Mesendoderm (in vitro differentiated cells): Measurements from ENCODE around the gene CREBBP.

Experiments used
- DNase-seq: peaks from one replicate; pipeline ENCODE4 v3.0.0; 2013
- H2AK5ac ChIP-seq: 2 replicates; pipeline ENCODE4 v1.6.1; 2013; ENCODE audit warnings: low read length, inconsistent platforms
- H2BK120ac ChIP-seq: 2 replicates; pipeline ENCODE4 v1.6.1; 2013; ENCODE audit warnings: low read depth, mild to moderate bottlenecking, low read length, moderate library complexity, mixed read lengths
- H2BK15ac ChIP-seq: replicated peaks from 2 replicates; pipeline ENCODE4 v1.6.1; 2013; ENCODE audit warnings: low read depth, mild to moderate bottlenecking, moderate library complexity
- H2BK5ac ChIP-seq: 2 replicates; pipeline ENCODE4 v1.6.1; 2013; ENCODE audit warnings: low read length, inconsistent platforms
- H3K18ac ChIP-seq: 2 replicates; pipeline ENCODE4 v1.6.1; 2013; ENCODE audit warnings: mild to moderate bottlenecking, low read length, mixed read lengths
- H3K23ac ChIP-seq: one replicate; pipeline ENCODE4 v1.6.1; 2013; ENCODE audit warnings: low read length
- H3K27ac ChIP-seq: 2 replicates; pipeline ENCODE4 v1.5.1; 2013; ENCODE audit warnings: low read depth, mild to moderate bottlenecking, inconsistent platforms, low read length, moderate library complexity
- H3K27me3 ChIP-seq: 2 replicates; pipeline ENCODE4 v1.6.1; 2013; ENCODE audit warnings: low read length, control low read depth, mild to moderate bottlenecking, inconsistent platforms; ENCODE audit not compliant: insufficient read depth, poor library complexity
- H3K36me3 ChIP-seq: 2 replicates; pipeline ENCODE4 v1.6.1; 2013; ENCODE audit warnings: low read length, inconsistent platforms; ENCODE audit not compliant: control insufficient read depth, insufficient read depth
- H3K4ac ChIP-seq: one replicate; pipeline ENCODE4 v1.6.1; 2013; ENCODE audit warnings: low read depth, mild to moderate bottlenecking, low read length, moderate library complexity
- H3K4me1 ChIP-seq: 2 replicates; pipeline ENCODE4 v1.6.1; 2013; ENCODE audit warnings: low read depth, low read length, inconsistent platforms; ENCODE audit not compliant: control insufficient read depth
- H3K4me2 ChIP-seq: 2 replicates; pipeline ENCODE4 v1.6.1; 2013; ENCODE audit warnings: low read length
- H3K4me3 ChIP-seq: 2 replicates; pipeline ENCODE4 v1.5.1; 2013; ENCODE audit warnings: mild to moderate bottlenecking, low read length
- H3K56ac ChIP-seq: one replicate; pipeline ENCODE4 v1.6.1; 2013; ENCODE audit warnings: low read length
- H3K79me1 ChIP-seq: 2 replicates; pipeline ENCODE4 v1.6.1; 2013; ENCODE audit warnings: low read length, inconsistent platforms
- H3K79me2 ChIP-seq: 2 replicates; pipeline ENCODE4 v1.6.1; 2013; ENCODE audit warnings: mild to moderate bottlenecking, low read length; ENCODE audit not compliant: control insufficient read depth, insufficient read depth
- H3K9ac ChIP-seq: 2 replicates; pipeline ENCODE4 v1.6.1; 2013; ENCODE audit warnings: low read length, inconsistent platforms
- H4K5ac ChIP-seq: one replicate; pipeline ENCODE4 v1.6.1; 2013; ENCODE audit warnings: low read length
- H4K8ac ChIP-seq: one replicate; pipeline ENCODE4 v1.6.1; 2013; ENCODE audit warnings: low read depth, mild to moderate bottlenecking, control low read depth, low read length, moderate library complexity
- WGBS: extraction: QIAGEN DNeasy Blood & Tissue Kit; methylation state at CpG from one replicate; pipeline ENCODE4 v1.1.7; 2013; ENCODE audit warnings: low lambda C conversion rate, missing lambda C conversion rate; ENCODE audit not compliant: insufficient coverage; ENCODE audit errors: extremely low coverage; 5-methylcytosine and 5-hydroxymethylcytosine counted together

Gene CREBBP

GRCh38 chr16:3825103-3825502, 55.4 kb downstream of the CREBBP start:
- no CpG with 5 or more reads among the region's 1 CpG for WGBS
- H2BK5ac ChIP-seq, result no peak overlapping the region
- H3K79me2 ChIP-seq, result peaks cover 75% of the 10 kb centered on the region
- no peak overlapping the region for H2BK120ac ChIP-seq
- no peak overlapping the region for H3K4ac ChIP-seq
- H2BK15ac ChIP-seq, result no peak overlapping the region
- H3K56ac ChIP-seq, result no peak overlapping the region
- H3K9ac ChIP-seq, result no peak overlapping the region
- no peaks in the 10 kb centered on the region for H3K27me3 ChIP-seq
- no peak overlapping the region for H3K27ac ChIP-seq
- peaks cover 40% of the 10 kb centered on the region for H3K79me1 ChIP-seq
- no peak overlapping the region for H3K23ac ChIP-seq
- no peak overlapping the region for H4K5ac ChIP-seq
- no peaks in the 10 kb centered on the region for H3K36me3 ChIP-seq
- no peak overlapping the region for H2AK5ac ChIP-seq
- H3K4me1 ChIP-seq, result no peaks in the 10 kb centered on the region
- H3K4me3 ChIP-seq, result no peak overlapping the region
- no peak overlapping the region for H3K18ac ChIP-seq
- no peak for DNase-seq
- H3K4me2 ChIP-seq, result no peak overlapping the region
- H4K8ac ChIP-seq, result no peak overlapping the region

DNA sequence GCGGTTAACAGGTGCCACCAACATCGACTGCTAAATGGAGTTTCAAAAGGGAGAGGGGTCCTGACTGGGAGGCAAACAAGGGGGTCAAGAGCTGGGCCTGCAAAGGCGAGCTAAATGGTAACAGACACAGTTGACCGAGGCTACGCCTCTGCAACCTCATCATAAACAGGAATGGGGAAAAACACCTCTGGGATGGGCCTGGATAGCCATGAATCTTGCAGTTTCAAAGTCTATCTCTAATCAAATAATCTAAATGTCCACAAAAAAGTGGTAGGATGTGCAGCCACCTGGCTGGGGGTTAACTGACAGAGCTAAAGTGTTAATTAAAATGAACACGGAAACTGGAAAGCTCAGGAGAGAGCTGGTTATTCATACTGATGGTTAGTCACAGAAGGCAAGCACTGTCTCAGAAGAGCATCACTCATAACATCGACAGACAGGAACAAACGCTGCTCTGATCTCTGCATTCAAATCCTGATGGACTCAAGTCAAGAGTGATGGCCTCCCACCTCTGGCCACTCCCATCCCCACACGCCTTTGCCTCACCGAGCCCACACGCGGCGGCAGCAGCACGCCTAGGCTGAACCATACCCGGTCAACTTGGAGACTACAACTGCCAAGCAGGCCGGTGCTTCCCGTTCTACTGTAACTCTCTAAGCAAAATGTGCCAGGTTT, 56.3 kb downstream of the CREBBP start:
- no peak for DNase-seq
- H3K79me1 ChIP-seq, result peaks cover 38% of the 10 kb centered on the region
- no peak overlapping the region for H2BK5ac ChIP-seq
- no peak overlapping the region for H3K9ac ChIP-seq
- no peak overlapping the region for H3K4me3 ChIP-seq
- no peak overlapping the region for H4K8ac ChIP-seq
- H2BK15ac ChIP-seq, result no peak overlapping the region
- peaks cover 77% of the 10 kb centered on the region for H3K79me2 ChIP-seq
- peaks cover 1% of the 10 kb centered on the region for H3K4me1 ChIP-seq
- H3K27me3 ChIP-seq, result no peaks in the 10 kb centered on the region
- no peak overlapping the region for H3K4ac ChIP-seq
- no peak overlapping the region for H3K27ac ChIP-seq
- H4K5ac ChIP-seq, result no peak overlapping the region
- WGBS, result no CpG with 5 or more reads among the region's 17 CpGs
- no peak overlapping the region for H3K4me2 ChIP-seq
- no peaks in the 10 kb centered on the region for H3K36me3 ChIP-seq
- no peak overlapping the region for H3K18ac ChIP-seq
- H3K23ac ChIP-seq, result no peak overlapping the region
- no peak overlapping the region for H2AK5ac ChIP-seq
- no peak overlapping the region for H2BK120ac ChIP-seq
- no peak overlapping the region for H3K56ac ChIP-seq

- Histone ChIP-seq H2BK5ac (no peak overlapping the region), H3K36me3 (no peaks in the 10 kb centered on the region), H2BK120ac (no peak overlapping the region), H3K27ac (no peak overlapping the region), H3K79me1 (peaks cover 45% of the 10 kb centered on the region), H4K5ac (no peak overlapping the region), H3K18ac (no peak overlapping the region), H3K79me2 (peaks cover 80% of the 10 kb centered on the region), H4K8ac (no peak overlapping the region), H3K4ac (no peak overlapping the region), H3K4me1 (peaks cover 2% of the 10 kb centered on the region), H3K4me2 (no peak overlapping the region), H3K23ac (no peak overlapping the region), H3K27me3 (no peaks in the 10 kb centered on the region), H2BK15ac (no peak overlapping the region), H3K4me3 (no peak overlapping the region), H3K56ac (no peak overlapping the region), H2AK5ac (no peak overlapping the region), H3K9ac (no peak overlapping the region)
- DNase-seq, result no peak
- no CpG with 5 or more reads among the region's 5 CpGs for WGBS
Observed at GRCh38 chr16:3823427-3823826, 57.1 kb downstream of the CREBBP start.

DNA sequence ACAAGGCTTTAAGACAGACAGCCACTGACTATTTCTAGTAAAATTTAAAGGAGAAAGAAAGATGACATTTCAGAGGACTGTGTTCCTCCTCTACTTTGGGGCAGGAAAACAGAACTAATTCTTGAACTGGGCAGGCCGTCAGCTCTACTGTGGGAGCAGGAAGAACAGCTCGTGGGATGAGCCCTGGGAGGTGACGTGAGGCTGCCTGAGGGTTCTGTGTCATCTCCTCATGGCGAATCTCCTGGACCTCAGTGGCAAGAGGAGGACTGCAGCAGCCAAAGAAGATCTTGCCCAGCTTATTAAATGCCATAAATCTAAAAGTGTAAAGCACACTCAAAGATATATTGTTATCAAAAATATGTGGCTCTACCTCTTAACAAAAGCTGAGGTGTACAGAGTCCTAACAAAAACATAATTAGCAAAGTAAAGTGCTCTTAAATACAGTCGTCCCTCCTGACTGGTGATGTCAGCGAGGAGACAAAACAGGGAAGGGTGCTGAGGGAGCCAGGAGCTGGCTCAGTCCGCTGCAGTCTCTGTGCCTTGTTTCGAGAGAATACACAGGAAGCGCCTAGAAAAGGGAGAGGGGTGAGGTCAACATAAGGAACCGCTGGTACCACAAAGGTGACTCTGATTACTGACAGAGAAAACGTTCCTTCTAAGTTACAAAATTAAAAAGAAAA, 58.0 kb downstream of the CREBBP start:
- no CpG with 5 or more reads among the region's 11 CpGs for WGBS
- Histone ChIP-seq H2BK120ac (no peak overlapping the region), H3K36me3 (no peaks in the 10 kb centered on the region), H2AK5ac (no peak overlapping the region), H3K23ac (no peak overlapping the region), H3K27ac (no peak overlapping the region), H3K4ac (no peak overlapping the region), H2BK5ac (no peak overlapping the region), H3K4me3 (no peak overlapping the region), H4K5ac (no peak overlapping the region), H4K8ac (no peak overlapping the region), H3K56ac (no peak overlapping the region), H3K4me1 (peaks cover 2% of the 10 kb centered on the region), H3K4me2 (no peak overlapping the region), H3K18ac (no peak overlapping the region), H3K9ac (no peak overlapping the region), H3K79me1 (peaks cover 49% of the 10 kb centered on the region), H3K79me2 (peaks cover 79% of the 10 kb centered on the region), H3K27me3 (no peaks in the 10 kb centered on the region), H2BK15ac (no peak overlapping the region)
- no peak for DNase-seq

GRCh38 chr16:3821184-3821583, 59.3 kb downstream of the CREBBP start:
- no peak overlapping the region for H4K8ac ChIP-seq
- H4K5ac ChIP-seq, result no peak overlapping the region
- H3K4me3 ChIP-seq, result no peak overlapping the region
- peaks cover 2% of the 10 kb centered on the region for H3K4me1 ChIP-seq
- H3K36me3 ChIP-seq, result no peaks in the 10 kb centered on the region
- no peak overlapping the region for H2AK5ac ChIP-seq
- no peak overlapping the region for H2BK5ac ChIP-seq
- H3K4ac ChIP-seq, result no peak overlapping the region
- H3K23ac ChIP-seq, result no peak overlapping the region
- no peak overlapping the region for H3K4me2 ChIP-seq
- no peak overlapping the region for H3K18ac ChIP-seq
- DNase-seq, result no peak
- no peak overlapping the region for H2BK15ac ChIP-seq
- H3K79me1 ChIP-seq, result peaks cover 57% of the 10 kb centered on the region
- no peak overlapping the region for H2BK120ac ChIP-seq
- no peak overlapping the region for H3K27ac ChIP-seq
- no peaks in the 10 kb centered on the region for H3K27me3 ChIP-seq
- no peak overlapping the region for H3K56ac ChIP-seq
- peaks cover 85% of the 10 kb centered on the region for H3K79me2 ChIP-seq
- no peak overlapping the region for H3K9ac ChIP-seq
- WGBS, result no CpG with 5 or more reads among the region's 3 CpGs
